GM21360 (cell line): ENCODE results near the gene PDIA6.

Experiments used
- ATAC-seq: cut with Tn5 transposase; IDR thresholded peaks from one replicate; pipeline ENCODE4 v1.9.1; 2021; ENCODE audit warnings: mild to moderate bottlenecking, moderate library complexity; ENCODE audit not compliant: unreplicated experiment

PDIA6 gene

DNA sequence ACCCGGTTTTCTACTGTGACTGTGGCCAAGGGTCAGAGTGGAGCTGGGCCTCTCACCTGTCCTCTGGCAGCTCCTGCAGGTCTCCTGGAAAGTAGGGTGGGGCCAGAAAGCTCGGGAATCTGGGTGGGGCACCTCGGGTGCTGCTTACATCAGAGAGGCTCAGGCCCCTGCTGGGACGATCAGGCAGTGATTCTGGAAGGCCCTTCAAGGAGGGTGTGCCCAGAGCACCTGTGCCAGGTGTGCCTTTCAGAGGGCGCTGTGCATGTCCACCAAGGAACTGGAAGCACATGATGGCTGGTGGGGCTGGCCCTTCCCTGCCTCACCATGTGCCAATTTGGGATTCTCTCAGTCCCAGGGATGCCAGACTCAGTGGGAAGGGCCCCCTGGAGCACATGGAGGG, 47.1 kb downstream of the PDIA6 start:
- no peak for ATAC-seq

GRCh38 chr2:10764896-10765295, 47.7 kb downstream of the PDIA6 start:
- ATAC-seq, result no peak

DNA sequence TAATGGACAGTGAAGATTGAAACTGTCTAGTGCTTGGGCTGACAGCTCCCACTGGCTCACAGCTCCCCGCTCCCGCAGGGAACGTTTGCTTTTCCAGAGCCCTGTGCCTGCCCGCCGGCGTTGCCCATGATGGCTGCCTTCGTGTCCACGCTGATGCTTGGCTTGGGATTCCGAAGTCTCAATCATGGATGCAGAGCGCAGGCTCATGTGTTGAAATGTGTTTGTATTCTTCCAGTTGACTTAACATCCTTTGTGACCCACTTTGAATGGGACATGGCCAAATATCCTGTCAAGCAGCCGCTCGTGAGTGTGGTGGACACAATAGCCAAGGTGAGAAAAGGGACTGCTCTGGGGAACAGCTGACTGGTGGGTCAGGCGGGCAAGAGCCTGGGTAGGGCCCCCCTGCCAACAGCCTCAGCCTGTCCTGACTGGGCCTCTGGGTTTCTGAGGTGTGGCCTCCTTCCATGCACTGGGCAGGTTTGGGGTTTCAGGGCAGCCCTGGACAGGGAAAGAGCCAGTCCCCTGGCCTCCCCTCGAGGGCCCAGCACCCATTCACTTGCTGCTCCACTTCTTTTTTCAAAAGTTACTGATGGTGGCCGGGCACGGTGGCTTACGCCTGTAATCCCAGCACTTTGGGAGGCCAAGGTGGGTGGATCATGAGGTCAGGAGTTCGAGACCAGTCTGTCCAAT, 48.3 kb downstream of the PDIA6 start:
- no peak for ATAC-seq

- no peak for ATAC-seq
Measured at GRCh38 chr2:10763461-10763800, 49.2 kb downstream of the PDIA6 start.

GRCh38 chr2:10762651-10763460, 49.7 kb downstream of the PDIA6 start:
- ATAC-seq, result no peak

GRCh38 chr2:10761591-10761990, 51.0 kb downstream of the PDIA6 start:
- ATAC-seq, result no peak

DNA sequence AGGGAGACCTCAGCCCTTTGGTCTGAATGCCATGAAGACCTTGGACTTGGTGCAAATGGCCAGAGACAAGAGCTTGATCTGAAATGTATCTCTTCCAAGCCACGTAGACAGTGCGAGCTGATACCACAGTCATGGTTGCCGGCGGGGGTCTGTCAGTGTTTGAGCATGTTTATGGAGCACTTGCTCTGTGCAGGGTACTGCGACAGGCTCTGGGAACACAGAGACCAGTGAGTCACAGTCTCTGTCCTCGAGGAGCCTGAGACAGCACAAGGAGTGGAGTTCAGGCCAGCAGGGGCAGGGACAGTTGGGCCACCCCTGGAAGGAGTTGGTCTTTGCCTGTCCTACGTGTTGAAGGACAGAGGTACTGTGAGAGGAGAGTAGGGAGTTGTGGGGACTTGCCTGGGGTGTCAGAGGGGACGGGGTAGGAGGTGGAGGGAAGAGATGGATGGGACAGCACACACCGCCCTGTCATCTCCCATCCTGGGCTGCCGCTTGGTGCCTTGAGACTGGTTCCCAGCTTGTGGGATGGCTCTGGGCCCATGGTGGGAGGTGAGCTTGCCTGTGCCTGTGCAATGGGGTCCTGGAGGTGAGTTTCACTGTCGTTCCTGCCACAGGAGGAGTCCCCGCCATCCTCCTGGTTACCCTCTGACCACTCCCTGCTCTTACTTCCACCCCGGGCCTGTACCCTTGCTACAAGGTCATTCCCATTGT, 51.6 kb downstream of the PDIA6 start:
- ATAC-seq, result no peak

- no peak for ATAC-seq
Measured at GRCh38 chr2:10759151-10759714, 53.4 kb downstream of the PDIA6 start.

DNA sequence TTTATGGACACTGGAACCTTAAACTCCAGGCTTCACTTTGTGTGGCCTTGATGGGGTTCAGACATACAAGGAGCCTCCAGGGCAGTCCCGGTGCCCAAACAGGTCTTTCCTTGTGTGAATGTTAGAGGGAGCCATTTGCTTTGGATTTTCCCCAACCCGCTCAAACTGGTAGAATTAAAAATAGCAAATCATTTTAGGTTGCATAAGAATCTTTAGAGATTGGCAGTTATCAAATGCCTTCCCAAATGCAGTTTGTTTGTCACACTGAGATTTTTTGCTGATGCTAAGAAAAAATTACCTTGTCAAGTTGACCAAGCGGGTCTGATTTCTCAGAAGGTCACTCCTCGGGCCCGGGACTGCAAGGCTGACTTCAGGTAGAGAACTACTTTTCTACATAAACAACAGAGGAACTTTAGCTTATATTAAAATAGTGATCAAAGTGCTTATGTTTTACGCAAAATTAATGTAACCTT, 54.7 kb downstream of the PDIA6 start:
- no peak for ATAC-seq

DNA sequence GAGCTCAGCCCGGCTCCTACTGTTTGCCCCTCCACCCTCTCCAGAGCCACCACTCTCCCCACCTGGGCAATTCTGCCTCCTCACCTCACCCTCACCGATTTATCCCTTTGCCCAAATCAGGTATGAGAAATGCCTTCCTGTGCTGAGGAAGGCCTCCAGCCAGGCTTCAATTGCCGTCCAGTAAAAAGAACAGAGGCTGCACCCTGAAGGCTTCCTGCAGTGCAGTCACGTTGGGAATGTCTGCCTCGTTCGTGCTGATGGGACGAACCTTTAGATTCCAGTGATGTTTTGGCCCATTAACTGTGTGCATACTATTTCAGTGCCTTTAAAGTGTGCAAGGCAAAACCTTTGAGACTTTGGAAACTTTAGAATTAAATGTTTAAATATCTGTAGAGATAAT, 57.0 kb downstream of the PDIA6 start:
- no peak for ATAC-seq

- ATAC-seq, result no peak
Measured at GRCh38 chr2:10753876-10754275, 58.7 kb downstream of the PDIA6 start.

DNA sequence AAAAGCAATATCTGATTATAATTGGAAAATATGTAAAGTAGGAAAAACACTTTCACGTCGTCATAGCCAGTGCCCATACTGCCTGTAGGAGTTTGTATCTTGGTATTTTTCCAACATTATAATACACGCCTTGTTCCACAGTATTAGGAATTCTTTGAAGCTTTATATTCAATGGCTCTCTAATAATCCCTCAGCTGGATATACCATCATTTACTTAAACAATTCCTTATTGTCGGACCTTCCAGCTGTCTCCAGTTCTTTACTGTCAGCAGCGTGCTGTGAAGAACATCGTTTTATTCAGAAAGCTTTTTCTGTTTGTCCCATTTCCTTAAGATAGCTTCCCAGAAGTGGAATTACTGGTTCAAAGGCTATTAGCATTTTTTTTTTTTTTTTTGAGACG, 59.4 kb downstream of the PDIA6 start:
- ATAC-seq, result no peak

DNA sequence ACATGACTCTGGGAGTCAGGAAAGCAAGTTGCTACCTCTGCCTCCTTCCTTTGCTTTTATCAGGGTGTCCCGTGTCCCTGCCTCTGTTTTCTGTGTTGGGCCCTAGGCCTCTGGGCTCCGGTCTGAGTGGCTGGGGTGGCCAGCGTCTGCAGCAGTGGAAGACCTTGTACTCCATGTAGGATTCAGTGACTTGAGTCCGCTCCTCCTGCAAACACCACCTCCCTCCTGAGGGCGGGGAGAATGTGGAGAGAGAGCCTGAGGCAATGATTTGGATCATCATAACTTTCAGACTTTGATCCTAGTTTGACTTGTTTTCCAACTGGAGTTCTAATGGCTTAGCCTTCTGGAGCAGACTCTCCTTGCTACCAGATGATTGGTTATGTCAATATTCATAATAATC, 60.3 kb downstream of the PDIA6 start:
- no peak for ATAC-seq

DNA sequence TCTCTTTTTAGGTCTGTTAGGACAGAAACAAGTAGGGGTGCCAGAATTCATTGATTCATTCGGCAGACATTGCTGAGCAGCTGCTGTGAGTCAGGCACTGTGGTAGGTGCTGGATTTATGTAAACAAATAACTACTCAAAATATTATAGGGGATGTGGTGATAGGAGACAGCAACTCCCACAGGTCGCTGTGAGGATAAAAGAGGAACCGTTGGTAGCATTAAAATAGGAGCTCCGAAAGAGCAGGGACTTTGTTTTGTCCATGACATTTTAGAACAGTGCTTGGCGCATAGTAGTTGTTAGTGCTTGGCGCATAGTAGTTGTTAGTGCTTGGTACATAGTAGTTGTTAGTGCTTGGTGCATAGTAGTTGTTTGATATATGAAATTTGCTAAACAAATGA, 62.0 kb downstream of the PDIA6 start:
- ATAC-seq, result no peak

DNA sequence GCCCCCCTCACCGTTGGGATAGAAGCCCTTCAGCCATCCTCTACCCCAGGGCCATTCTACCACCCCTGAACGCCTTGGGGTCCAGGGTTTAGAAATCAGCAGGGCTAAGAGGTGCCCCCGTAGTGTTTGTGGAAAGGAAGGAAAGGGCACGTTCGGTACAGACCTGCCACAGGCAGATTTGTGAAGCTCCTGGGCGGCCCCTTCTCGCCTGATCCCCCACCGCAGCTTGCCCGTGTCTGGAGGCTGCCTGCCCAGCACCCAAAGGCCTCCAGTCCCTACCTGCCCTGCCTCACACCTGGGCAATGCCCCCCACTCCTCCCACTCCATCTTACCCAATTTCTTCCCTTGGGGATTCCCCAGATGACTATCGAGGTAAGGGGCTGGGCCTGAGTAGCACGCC, 69.9 kb downstream of the PDIA6 start:
- no peak for ATAC-seq

DNA sequence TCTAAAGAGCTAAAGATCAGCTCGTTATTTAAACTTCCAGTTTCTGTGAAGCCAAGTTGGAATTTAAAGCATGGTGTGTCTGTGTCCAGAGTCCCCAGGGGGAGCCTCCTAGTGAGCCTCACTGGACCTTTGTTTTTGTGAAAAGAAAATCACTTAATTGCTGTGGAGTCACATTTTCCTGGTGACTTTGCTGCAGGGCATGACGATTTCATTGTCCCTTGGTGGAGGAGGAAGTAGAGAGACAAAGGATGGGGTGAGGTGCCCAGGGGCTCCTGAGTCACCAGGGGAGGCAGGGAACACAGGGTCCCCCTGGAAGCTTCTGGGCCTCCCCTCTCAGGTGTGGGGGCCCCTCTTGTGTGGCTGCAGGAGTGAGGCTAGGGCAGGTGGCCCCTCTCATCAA, 71.4 kb downstream of the PDIA6 start:
- ATAC-seq, result no peak

- no peak for ATAC-seq
Measured at GRCh38 chr2:10740226-10740625, 72.4 kb downstream of the PDIA6 start.

- no peak for ATAC-seq
Measured at GRCh38 chr2:10738192-10738591, 74.4 kb downstream of the PDIA6 start.

- ATAC-seq, result no peak
Measured at GRCh38 chr2:10733980-10734379, 78.6 kb downstream of the PDIA6 start.

DNA sequence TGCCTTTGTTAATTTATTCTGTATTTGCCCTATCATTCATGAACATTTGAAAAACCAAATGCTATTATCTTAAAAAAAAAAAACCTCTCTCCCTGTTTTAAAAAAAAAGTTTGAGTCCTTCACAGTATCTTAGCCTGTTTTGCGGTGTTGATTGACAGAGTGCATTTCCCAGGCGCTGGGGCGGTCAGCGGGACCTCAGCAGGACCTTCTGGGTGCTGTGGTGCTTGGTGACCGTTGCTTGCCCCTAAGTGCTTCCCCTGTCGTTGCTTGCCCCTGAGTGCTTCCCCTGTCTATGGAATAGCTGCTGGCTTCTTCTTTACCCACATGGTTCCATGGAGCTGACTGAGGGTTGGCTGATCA, 79.0 kb downstream of the PDIA6 start:
- no peak for ATAC-seq
